K562 (cell line): ENCODE data around the gene BPTF. TPM values are rescaled to one million over a fixed set of nuclear protein-coding genes. Genes with fewer than 3 reads are reported as not detected.

Source experiments
- EZH2 ChIP-seq: IDR thresholded peaks from 2 replicates; pipeline ENCODE4 v1.6.1; 2012; ENCODE audit warnings: low read depth, mild to moderate bottlenecking, inconsistent platforms, low read length, borderline replicate concordance
- FOXP1 ChIP-seq: sonication (generic); formaldehyde crosslinking; IDR thresholded peaks from 2 replicates; pipeline ENCODE4 v1.8.0; 2022; ENCODE audit warnings: mild to moderate bottlenecking, missing genetic modification reagents
- HMBOX1 ChIP-seq: sonication (generic); IDR thresholded peaks from 2 replicates; pipeline ENCODE4 v1.6.1; 2016
- MECOM ChIP-seq: fragments of 250-450 bp; sonication (Bioruptor Pico); IDR thresholded peaks from 2 replicates; pipeline ENCODE4 v1.8.0; 2022; ENCODE audit warnings: inconsistent platforms
- MTA1 ChIP-seq: fragments of 450-650 bp; IDR thresholded peaks from 2 replicates; pipeline ENCODE4 v1.6.1; 2017; ENCODE audit warnings: borderline replicate concordance
- NFIX ChIP-seq: fragments of 250-450 bp; sonication (Bioruptor Pico); IDR thresholded peaks from 2 replicates; pipeline ENCODE4 v1.4.0; 2020; ENCODE audit warnings: low read depth, mild to moderate bottlenecking, moderate library complexity
- POLR2G ChIP-seq: fragments of 200-400 bp; formaldehyde crosslinking; IDR thresholded peaks from 2 replicates; pipeline ENCODE4 v1.6.1; 2017; ENCODE audit warnings: low read depth, mild to moderate bottlenecking, antibody characterized with exemption, low read length, moderate library complexity
- RBM25 ChIP-seq: fragments of 200-400 bp; formaldehyde crosslinking; IDR thresholded peaks from 2 replicates; pipeline ENCODE4 v1.6.1; 2018; ENCODE audit warnings: low read length, low read depth, moderate library complexity; ENCODE audit not compliant: severe bottlenecking
- RFX7 ChIP-seq: fragments of 250-450 bp; sonication (Bioruptor Pico); IDR thresholded peaks from 2 replicates; pipeline ENCODE4 v1.5.1; 2021; ENCODE audit warnings: mild to moderate bottlenecking
- TBP ChIP-seq: optimal IDR thresholded peaks from 2 replicates; pipeline ENCODE3; 2011; ENCODE audit warnings: low read depth, low read length, improper control_type of control experiment
- TCF3 ChIP-seq: sonication (generic); formaldehyde crosslinking; IDR thresholded peaks from 2 replicates; pipeline ENCODE4 v1.4.0; 2020; ENCODE audit warnings: mild to moderate bottlenecking, missing genetic modification reagents
- ZNF197 ChIP-seq: fragments of 200-800 bp; sonication (Bioruptor generic); IDR thresholded peaks from 2 replicates; pipeline ENCODE4 v1.6.1; 2016; ENCODE audit warnings: low read depth, missing genetic modification characterization, missing compliant biosample characterization
- ZNF212 ChIP-seq: fragments of 450-650 bp; formaldehyde crosslinking; IDR thresholded peaks from 2 replicates; pipeline ENCODE4 v1.4.0; 2020; ENCODE audit warnings: mild to moderate bottlenecking
- ZNF431 ChIP-seq: sonication (generic); formaldehyde crosslinking; IDR thresholded peaks from 2 replicates; pipeline ENCODE4 v1.8.0; 2022; ENCODE audit warnings: mild to moderate bottlenecking, missing genetic modification reagents
- polyA plus RNA-seq, 8 experiments: library from polyadenylated mRNA; depleted of rRNA in 4 of 8; stranded (reverse) in 5 of 8; unstranded in 3 of 8; fragments of >200 nt; fragmentation: Nextera tagmentation in 2 of 8; fragmentation: Illumina TruSeq in 1 of 8; extraction: Ambion mirVana in 2 of 8; extraction: Trizol in 1 of 8; gene quantifications; 2 replicates each; pipeline versions ENCODE4 v1.2.1 to v1.2.3, GENCODE V29; 2011 to 2014; ENCODE audit warnings: inconsistent platforms in 1 of 8, missing spikeins in 1 of 8
- total RNA-seq, 7 experiments: library from RNA; depleted of rRNA in 6 of 7; stranded (reverse); fragments of >200 nt in 6 of 7; fragmentation: Illumina TruSeq in 2 of 7; extraction: Trizol in 2 of 7; gene quantifications; 2 replicates each; pipeline versions ENCODE4 v1.2.1 to v1.2.3, GENCODE V29; 2011 to 2021; ENCODE audit warnings: low replicate concordance in 1 of 7
- TF ChIP-seq, protein P1 (sequence below), 2 experiments: fragments of 150-350 bp in 1 of 2; IDR thresholded peaks; 2 replicates each; pipeline ENCODE4 v1.6.1; 2012 to 2016; ENCODE audit warnings: low read depth in 2 of 2, low read length in 2 of 2, mild to moderate bottlenecking in 1 of 2, moderate library complexity in 1 of 2
- TF ChIP-seq, protein P2 (sequence below): sonication (generic); formaldehyde crosslinking; IDR thresholded peaks from 2 replicates; pipeline ENCODE4 v1.5.0; 2020; ENCODE audit warnings: missing genetic modification reagents
- TF ChIP-seq, protein P3 (sequence below): fragments of 450-650 bp; formaldehyde crosslinking; IDR thresholded peaks from 2 replicates; pipeline ENCODE4 v1.4.0; 2020; ENCODE audit warnings: mild to moderate bottlenecking, mixed read lengths
- TF ChIP-seq, protein P4 (sequence below): fragments of 250-450 bp; sonication (Bioruptor Pico); IDR thresholded peaks from 2 replicates; pipeline ENCODE4 v1.9.0; 2021; ENCODE audit warnings: mild to moderate bottlenecking, inconsistent platforms

Gene BPTF
- total and polyA plus RNA-seq, 9 of the 15 experiments (the other 6 are each of a cell fraction or from before 2014, with no cell fraction given): 12.5 to 52.1 (median 26.9) TPM

GRCh38 chr17:68019675-68020408 lies 194.5 kb downstream of the BPTF start (continued):
- TF ChIP-seq, protein P1, sequence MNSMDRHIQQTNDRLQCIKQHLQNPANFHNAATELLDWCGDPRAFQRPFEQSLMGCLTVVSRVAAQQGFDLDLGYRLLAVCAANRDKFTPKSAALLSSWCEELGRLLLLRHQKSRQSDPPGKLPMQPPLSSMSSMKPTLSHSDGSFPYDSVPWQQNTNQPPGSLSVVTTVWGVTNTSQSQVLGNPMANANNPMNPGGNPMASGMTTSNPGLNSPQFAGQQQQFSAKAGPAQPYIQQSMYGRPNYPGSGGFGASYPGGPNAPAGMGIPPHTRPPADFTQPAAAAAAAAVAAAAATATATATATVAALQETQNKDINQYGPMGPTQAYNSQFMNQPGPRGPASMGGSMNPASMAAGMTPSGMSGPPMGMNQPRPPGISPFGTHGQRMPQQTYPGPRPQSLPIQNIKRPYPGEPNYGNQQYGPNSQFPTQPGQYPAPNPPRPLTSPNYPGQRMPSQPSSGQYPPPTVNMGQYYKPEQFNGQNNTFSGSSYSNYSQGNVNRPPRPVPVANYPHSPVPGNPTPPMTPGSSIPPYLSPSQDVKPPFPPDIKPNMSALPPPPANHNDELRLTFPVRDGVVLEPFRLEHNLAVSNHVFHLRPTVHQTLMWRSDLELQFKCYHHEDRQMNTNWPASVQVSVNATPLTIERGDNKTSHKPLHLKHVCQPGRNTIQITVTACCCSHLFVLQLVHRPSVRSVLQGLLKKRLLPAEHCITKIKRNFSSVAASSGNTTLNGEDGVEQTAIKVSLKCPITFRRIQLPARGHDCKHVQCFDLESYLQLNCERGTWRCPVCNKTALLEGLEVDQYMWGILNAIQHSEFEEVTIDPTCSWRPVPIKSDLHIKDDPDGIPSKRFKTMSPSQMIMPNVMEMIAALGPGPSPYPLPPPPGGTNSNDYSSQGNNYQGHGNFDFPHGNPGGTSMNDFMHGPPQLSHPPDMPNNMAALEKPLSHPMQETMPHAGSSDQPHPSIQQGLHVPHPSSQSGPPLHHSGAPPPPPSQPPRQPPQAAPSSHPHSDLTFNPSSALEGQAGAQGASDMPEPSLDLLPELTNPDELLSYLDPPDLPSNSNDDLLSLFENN (IDR thresholded peaks at IDR 0.05; ENCODE audit: low read depth in 2 of 2, low read length in 2 of 2): peak in 1 of 2 experiments; percentile 61; a peak in 2 of 4 replicates
- peak; percentile 31 for TF ChIP-seq RBM25
- TF ChIP-seq, protein P2, sequence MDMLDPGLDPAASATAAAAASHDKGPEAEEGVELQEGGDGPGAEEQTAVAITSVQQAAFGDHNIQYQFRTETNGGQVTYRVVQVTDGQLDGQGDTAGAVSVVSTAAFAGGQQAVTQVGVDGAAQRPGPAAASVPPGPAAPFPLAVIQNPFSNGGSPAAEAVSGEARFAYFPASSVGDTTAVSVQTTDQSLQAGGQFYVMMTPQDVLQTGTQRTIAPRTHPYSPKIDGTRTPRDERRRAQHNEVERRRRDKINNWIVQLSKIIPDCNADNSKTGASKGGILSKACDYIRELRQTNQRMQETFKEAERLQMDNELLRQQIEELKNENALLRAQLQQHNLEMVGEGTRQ: no peak
- peak; percentile 79 for TF ChIP-seq MECOM (CRISPR knock-in tag)
- peak; percentile 58; the same call in 1 of the 2 replicates for TF ChIP-seq HMBOX1
- TF ChIP-seq FOXP1 (CRISPR knock-in tag): peak; percentile 84
- 0 out of 2 replicates have a peak, but pooled peaks have one; percentile 54 for TF ChIP-seq ZNF197 (CRISPR knock-in tag)
- peak; percentile 77 for TF ChIP-seq MTA1
- peak; percentile 65; the same call in 1 of the 2 replicates for TF ChIP-seq ZNF431 (CRISPR knock-in tag)
- no peak for TF ChIP-seq NFIX (CRISPR knock-in tag)
- TF ChIP-seq ZNF212 (CRISPR knock-in tag): no peak
- TF ChIP-seq, protein P3, sequence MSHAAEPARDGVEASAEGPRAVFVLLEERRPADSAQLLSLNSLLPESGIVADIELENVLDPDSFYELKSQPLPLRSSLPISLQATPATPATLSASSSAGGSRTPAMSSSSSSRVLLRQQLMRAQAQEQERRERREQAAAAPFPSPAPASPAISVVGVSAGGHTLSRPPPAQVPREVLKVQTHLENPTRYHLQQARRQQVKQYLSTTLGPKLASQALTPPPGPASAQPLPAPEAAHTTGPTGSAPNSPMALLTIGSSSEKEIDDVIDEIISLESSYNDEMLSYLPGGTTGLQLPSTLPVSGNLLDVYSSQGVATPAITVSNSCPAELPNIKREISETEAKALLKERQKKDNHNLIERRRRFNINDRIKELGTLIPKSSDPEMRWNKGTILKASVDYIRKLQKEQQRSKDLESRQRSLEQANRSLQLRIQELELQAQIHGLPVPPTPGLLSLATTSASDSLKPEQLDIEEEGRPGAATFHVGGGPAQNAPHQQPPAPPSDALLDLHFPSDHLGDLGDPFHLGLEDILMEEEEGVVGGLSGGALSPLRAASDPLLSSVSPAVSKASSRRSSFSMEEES: no peak
- TF ChIP-seq TBP: peak; percentile 100
- TF ChIP-seq RFX7 (CRISPR knock-in tag): no peak
- no peak for TF ChIP-seq EZH2
- TF ChIP-seq, protein P4, sequence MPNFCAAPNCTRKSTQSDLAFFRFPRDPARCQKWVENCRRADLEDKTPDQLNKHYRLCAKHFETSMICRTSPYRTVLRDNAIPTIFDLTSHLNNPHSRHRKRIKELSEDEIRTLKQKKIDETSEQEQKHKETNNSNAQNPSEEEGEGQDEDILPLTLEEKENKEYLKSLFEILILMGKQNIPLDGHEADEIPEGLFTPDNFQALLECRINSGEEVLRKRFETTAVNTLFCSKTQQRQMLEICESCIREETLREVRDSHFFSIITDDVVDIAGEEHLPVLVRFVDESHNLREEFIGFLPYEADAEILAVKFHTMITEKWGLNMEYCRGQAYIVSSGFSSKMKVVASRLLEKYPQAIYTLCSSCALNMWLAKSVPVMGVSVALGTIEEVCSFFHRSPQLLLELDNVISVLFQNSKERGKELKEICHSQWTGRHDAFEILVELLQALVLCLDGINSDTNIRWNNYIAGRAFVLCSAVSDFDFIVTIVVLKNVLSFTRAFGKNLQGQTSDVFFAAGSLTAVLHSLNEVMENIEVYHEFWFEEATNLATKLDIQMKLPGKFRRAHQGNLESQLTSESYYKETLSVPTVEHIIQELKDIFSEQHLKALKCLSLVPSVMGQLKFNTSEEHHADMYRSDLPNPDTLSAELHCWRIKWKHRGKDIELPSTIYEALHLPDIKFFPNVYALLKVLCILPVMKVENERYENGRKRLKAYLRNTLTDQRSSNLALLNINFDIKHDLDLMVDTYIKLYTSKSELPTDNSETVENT: peak; percentile 85
- peak; percentile 69 for TF ChIP-seq TCF3
- peak; percentile 98 for TF ChIP-seq POLR2G
